NCI-H524 (cell line): ENCODE data around the gene GLS.
A peak's percentile ranks its signal among the peaks of the same experiment; 100 is the strongest.
"Not testable (repeated sequence)": the region's sequence is repeated elsewhere in the genome, so short reads cannot be mapped to it uniquely, and the experiment has no call there.

ENCODE experiments used
- DNase-seq, 2 experiments: peaks; one replicate each; lab custom pipeline; 2025; lab: John Stamatoyannopoulos, UW

Gene GLS

DNA sequence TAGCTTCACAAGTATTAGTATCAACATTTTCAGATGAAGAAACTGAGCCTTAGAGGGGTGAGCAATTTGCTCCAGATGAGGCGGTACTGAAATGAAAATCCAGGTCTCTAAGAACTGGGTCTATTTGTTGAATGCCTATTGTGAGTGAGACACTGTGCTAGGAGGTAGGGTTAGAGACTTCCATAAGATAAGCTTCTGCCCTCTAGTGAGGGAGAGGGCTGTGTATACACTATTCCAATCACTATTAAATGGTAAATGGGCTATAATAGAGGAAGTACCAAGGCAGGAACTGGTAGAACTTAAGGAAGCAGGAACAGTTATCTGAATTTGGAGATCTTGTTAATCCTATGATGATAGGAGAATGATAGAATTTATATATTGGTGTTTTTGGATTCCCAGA is 23.6 kb upstream of the GLS start:
- DNase-seq: no peak

DNA sequence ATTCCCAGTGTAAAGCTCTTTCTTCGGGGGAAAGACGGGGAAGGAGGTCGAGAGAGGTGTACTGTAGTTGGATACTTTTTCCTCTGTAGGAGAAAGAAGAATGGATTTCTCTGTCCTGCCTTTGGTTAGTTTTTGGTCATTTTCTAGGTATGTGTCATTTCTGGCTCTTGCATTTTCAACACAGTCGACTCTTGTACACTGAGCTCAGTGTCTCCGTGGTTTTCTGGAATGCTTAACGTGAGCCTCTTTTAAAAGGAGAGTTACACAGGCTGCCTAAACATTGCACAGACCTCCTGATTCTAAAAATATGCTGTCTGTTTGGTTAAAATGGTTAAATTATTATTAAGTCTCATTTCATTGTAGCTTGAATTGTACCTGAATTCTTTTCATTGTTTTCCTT is 21.8 kb upstream of the GLS start:
- no peak for DNase-seq

DNA sequence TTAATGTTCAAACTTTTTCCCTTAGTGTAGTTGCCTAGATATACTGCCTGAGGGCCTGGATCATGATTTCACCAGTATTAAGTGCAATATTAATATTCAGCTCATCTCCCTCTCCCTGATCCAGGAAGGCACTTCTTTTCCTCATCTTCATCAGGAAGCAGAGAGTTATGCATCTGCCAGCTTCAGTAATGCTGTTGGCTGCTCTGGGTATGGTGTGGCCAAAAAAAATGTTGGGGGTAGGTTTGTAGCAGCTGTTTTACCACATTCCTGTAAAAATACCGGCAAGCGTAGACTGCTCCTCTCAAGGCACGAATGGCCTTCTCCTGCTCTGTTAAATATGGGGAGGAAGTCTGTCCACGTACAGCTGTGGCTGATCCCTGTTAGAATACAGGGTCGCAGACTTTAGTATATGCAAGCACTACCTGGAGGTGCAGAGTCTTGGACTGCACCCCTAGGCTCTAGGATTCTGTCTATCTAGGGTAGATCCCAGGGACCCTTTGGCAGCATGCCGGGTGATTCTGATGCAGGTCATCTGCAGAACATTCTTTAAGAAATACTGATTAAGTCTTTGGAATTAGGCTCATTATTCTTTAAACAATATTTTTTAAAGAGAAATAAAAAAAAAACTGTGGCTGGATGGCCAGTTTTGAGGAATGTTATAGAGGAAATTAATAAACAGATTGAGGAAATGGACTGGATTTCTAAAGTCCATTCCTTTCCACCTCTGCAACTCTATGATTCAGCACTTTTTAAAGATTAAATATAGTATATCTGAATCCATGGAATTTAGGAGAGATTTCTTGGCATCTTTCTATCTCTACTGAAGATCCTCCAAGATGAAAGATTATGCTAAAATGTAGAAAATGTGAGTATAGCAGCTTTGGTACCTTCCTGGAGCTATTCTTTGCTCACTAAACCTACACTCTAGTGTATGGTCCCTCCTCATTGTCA is 21.0 kb upstream of the GLS start:
- DNase-seq: no peak

DNA sequence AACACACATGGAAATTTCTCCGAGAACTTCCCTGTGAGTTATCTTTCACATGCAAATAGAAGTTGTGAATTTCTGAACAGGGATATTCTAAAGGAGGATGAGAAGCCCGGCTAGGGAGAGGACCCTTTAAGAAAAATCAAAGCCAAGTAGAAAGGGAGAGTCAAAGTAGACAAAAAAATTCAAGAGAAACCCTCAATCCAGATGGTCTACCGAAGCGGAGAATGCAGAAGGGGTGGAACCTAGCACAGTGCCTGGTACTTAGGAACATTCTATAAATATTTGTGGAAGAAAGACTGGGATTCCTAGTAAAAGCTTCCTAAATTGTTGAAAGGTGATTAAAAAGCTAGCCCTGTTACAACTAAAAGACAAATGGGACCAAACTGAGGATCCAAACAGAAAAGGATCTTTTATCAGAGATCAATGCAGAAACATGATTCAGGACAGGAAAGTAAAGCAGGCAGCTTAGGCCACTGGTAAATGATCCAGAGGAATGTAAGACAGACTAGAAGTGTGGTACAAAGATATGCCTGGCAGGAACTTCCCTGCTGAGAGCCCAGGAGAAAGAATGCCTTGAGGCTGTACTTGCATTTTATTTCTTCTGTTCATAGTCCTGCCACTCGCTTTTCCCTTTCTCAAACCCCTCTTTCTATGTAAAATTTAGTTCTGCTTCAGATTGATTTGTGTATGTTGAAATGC is 19.5 kb upstream of the GLS start:
- no peak for DNase-seq

DNA sequence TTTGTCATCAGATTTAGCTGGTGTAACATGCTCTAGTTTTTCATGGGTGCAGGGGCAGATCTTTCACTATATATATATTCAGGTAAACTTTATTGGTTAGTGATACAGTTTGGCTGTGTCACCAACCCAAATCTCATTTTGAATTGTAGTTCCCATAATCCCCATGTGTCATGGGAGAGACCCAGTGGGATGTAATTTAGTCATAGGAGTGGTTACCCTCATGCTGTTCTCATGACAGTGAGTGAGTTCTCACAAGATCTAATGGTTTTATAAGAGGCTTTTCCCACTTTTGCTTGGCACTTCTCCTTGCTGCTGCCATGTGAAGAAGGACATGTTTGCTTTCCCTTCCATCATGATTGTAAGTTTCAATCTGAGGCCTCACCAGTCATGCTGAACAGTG is 18.5 kb upstream of the GLS start:
- DNase-seq: not testable (repeated sequence)

DNA sequence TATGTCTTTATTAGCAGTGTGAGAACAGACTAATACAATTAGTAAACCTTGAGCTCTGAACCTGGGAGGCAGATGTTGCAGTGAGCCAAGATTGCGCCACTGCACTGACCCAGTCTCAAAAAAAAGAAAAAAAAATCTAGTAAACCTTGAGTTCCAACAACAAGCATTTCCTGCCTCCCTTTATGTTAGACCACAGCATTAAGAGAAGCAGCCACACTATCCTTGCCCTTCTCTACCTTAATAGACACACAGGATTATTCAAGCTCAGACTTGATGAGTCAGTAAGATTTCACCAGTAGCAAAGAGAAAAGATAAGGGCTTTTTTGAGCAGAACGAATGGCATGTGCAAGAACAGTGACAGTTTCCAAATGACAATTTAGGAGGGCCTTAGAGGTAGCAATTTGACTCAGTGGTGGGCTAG is 18.0 kb upstream of the GLS start:
- DNase-seq: no peak

DNA sequence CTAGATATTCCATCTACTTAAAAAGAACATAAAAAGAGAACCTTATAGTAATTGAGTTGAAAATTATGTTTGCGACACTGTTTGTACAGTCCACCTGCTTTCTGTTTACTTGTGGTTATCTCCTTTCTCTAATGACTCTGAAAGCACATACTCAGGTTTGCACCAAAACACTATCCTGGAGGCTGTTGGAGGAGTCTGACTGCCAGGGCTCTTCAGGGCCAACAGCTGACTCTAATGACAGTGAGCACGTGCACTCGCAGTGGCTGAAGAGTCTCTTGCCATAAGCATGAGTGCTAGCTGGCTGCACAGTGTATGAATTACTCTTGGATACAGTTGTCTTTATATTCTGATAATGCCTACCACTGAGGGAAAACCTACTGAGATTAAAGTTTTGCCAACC is 16.7 kb upstream of the GLS start:
- DNase-seq: no peak

DNA sequence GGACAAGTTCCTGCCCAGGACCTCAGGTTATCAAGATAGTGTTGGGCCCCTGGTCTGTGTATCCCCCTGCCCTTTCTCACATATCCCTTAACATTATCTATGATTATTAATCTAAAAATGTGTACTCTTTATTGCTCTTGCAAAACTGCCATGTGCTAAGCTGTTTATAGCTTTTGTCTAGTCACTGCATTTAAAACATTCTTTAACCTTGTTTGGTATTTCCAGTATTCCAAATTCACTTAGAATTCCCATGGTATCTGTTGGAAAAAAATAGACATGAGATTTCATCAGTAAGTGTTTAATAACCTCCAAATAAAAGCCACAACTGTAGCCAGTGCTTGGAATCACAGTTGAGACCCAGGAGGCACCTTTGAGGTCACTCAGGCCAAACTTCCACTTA is 16.2 kb upstream of the GLS start:
- no peak for DNase-seq

DNA sequence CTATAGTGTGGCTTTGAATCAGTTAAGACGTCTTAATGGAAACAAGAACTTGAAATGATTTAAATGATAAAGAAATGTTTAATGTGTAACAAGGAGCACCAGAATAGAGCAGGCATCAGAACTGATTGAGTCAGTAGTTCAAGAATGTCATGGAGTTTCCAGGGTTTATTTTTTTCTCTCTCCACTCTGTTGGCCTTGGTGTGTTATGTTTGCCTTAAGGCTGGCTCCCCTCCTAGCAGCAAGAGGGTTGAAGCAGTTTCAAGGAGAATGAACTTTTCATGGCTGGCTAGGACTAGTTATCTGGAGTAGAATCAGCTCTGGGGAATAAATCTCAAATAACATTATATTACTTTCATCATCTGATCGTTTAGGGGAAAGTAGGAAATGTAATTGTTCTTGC is 13.4 kb upstream of the GLS start:
- no peak for DNase-seq

DNA sequence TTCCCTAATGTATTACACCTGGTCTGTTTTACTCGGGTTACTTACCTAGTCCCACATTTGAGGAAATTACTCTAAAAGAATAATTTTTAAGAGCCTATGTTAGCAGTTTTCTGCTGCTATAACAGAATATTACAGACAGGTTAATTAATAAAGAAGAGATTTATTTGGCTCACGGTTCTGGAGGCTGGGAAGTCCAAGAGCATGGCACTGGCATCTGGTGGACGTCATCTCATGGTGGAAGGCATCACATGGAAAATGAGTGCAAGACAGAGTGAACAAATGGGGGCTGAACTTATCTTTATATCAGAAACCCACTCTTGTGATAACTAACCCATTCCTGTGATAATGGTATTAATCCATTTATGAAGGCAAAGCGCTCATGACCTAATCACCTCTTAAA is 12.8 kb upstream of the GLS start:
- no peak for DNase-seq

DNA sequence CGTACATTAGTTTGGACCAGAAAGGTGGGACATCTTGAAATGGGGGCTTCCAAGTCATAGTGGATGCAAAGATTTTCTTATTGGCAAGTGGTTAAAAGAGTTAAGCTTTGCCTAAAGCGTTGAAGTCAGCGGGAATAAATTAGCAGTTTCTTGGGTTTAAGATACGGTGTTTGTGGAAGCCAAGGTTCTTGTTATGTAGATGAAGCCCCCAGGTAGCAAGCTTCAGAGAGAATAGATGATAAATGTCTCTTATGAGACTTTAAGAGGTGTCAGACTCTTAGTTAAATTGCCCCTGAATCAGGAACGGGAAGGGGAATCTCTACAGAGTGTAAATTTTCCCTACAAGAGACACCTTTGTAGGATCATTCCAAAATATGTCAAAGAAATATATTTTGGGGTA is 10.9 kb upstream of the GLS start:
- DNase-seq: no peak

DNA sequence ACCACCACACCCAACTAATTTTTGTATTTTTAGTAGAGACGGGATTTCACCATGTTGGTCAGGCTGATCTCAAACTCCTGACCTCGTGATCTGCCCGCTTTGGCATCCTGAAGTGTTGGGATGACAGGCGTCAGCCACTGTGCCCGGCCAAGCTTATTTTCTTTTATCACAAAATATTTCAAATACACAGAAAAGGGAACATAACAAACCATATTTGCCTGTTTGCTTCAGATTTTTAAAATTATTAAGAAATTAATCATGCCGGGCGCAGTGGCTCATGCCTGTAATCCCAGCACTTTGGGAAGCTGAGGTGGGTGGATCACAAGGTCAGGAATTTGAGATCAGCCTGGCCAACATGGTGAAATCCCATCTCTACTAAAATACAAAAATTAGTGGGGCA is 7.2 kb upstream of the GLS start:
- DNase-seq: not testable (repeated sequence)

DNA sequence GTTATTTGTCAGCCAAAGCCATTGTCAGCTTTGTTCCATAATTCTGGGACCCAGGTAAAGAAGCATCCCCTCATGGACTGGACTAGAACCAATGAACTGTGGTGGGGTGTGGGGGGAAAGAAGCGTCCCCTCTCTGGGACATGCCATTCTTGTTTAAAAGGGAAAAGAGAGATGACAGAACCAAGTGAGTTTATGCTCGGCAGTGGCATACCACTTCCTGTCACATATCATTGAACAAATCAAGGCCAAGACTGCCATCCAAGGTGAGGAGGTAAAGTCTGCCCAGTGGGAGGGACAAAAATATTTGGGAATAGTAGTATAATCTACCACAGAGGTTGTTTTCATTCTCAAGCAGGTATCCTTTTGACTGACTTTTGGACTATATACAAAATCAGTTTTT is 4.7 kb upstream of the GLS start:
- no peak for DNase-seq

DNA sequence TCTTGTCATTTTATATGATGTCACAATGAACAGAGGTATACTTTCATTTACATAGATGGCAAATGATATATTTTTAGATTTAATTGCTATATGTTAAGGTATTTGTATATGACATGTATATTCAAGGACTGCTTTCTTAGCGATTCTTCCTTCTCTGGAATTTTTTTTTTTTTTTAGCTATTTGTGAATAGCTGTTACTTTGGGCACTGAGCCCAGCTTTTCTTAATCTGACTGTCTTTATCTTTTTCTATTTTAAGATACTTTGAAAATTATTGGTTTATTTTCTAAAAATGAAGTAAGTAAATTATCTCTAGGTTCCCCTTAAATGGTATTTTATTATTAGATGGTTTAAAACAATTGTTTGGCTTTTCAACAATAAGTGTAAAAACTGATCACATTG is 4.0 kb upstream of the GLS start:
- DNase-seq: no peak

DNA sequence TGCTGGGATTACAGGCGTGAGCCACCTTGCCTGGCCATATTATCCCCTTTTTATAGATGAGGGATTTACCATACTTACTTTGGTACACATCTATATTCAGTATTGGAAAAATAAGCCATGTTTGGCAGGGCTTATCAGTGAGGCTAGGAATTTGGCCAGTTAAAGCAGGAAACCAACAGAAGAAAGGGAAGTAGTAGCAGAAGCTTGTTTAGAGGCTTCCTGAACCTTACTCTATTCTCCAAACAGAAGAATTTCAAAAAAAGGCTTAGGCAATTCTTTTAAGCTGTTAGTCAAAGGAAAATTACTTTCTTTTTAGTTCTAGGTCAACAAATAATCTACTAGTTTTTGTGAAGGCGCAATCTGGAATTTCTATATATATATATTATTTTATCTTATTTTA is 3.2 kb upstream of the GLS start:
- no peak for DNase-seq

DNA sequence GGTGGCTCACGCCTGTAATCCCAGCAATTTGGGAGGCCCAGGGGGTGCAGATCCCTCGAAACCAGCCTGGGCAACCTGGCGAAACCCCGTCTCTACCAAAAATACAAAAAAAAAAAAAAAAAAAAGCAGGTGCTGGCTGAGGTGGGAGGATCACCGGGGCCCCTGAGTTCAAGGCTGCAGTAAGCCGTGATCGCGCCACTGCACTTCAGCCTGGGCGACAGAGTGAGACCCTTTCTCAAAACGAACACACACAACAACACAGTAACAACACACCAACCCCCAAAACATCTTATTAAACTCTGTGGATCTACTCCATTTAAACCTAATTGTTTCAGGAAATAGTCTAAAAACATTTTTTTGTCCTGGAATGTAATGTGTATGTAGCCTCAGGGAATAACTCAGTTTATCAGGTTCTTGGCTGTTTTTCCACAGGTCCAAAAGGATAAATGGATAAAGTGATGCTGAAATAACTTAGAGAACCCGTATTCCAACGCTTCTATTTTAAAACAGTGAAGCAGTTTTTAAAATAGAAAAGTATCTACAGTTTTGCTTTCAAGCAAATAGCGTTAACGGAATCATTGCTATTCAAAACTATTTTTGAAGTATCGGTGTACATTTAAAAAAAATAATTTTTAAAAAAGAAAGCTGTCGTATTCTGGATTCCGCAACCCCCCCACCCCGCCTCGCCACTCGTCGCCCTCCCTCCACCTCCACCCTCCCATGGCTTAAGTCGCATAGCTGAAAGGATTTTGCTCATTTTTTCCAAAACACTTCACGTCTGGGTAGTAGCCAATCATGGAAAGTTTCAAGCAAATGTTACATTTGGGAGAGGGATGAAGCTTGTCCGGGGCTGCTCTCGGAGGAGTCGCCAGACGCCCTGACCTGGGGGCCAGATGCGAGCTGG is 895 bp upstream of the GLS start:
- peak in 1 of 2 experiments; percentile 56 for DNase-seq

DNA sequence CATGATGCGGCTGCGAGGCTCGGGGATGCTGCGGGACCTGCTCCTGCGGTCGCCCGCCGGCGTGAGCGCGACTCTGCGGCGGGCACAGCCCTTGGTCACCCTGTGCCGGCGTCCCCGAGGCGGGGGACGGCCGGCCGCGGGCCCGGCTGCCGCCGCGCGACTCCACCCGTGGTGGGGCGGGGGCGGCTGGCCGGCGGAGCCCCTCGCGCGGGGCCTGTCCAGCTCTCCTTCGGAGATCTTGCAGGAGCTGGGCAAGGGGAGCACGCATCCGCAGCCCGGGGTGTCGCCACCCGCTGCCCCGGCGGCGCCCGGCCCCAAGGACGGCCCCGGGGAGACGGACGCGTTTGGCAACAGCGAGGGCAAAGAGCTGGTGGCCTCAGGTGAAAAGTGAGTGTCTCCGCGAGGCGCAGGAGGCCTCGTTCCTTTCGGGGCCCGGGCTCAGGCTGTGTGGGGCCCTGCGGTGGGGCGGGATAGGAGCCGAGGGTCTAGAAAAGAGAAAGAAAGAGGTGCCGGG is 520 bp downstream of the GLS start:
- DNase-seq: peak in 1 of 2 experiments; percentile 2

DNA sequence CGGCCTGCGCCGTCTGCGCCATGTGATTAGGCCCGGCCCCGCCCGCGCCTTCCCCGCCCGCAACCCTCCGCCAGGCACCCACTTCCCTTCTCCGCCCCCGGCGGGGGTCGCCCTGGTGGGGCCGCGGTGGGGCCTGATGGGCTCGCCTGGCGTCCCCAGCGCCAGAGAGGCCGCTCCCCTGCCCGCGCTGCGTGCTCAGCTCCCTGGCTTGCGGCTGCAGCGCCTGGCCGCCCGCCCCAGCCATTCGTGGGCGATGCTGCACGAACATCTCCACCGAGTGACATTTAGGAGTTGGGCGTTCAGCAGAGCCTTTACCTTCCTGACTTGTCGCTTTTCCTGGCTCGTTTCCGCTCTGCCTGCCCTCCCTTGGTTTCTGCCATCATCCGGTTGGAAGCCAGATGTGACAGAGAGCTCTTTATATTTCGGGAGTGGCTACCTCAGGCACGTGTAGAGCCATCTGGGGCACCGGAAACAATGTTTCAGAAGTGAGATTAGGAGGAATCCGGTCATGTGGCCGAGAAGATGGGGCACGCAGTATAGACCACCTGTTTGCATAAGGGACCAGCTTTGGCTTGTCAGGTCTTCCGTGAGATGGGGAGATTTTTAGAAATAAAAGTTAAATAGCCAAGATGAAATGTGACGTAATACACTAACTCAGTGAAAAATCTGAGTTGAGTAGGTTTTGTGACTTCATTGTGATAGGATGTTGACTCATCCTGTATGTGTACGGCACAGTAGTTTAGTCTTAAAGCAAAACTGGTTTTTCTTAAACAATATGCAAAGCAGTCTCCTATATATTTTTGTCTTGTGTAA is 1.2 kb downstream of the GLS start:
- DNase-seq: peak; percentile 70 to 86

DNA sequence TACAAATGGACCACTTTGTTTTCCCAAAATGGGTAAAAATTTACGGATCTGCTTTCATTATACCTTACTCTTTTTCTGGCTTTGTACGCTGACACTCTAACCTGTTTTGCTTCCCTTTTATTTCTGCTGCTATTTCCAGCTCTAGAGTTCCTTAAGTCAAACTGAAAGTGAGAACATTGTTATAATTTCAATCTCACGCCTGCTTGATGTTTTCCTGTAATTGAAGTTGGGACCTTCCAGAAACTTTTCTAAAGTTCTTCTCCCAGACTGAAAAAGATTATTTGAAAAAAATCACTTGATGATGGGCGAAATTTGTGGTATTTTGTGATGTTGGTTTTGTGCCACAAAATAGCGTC is 1.8 kb downstream of the GLS start:
- no peak for DNase-seq

DNA sequence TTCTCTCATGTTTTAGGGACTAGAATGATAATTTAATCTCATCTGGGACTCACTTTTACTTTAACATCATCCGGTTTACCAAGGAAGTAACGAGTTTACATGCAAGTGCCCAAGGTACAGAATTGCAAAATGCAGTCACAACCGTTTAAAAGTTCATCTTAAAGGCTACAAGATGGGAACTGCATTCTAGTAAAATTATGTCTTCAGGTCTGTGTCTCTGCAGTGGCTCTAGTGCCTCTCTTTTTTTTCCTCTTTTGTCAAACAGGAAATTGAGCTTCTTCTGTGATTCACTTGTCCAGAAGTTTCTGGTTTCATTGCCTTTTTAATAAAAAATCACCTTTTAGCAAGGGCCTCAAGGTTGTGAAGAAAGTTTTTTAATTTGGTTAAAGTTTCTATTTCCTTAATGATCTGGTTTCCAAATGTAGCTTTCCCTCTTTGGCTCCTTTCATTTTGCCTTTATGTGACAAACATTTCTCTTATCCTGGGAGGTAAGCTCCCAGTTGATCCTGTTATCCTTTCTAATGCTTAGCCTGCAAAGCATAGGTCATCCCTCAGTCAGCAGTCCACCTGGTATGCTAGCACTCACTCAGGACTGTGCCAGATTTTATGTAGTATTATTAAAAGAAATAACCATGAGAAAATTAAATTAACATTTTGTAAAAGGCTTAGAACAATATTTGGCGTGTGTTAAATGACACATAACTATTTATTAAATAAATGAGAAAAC is 2.4 kb downstream of the GLS start:
- no peak for DNase-seq

DNA sequence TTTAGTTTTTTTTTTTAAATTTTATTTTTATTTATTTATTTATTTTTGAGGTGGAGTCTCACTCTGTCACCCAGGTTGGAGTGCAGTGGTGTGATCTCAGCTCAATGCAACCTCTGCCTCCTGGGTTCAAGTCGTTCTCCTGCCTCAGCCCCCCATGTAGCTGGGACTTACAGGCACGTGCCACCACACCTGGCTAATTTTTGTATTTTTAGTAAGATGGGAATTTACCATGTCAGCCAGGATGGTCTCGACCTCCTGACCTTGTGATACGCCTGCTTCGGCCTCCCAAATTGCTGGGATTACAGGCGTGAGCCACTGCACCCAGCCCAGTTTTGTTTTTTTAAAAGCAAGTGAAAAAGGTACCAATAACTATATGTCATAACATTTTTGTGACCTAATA is 5.2 kb downstream of the GLS start:
- DNase-seq: not testable (repeated sequence)
